ENCODE results near the gene IQCC.

- no peak for TF ChIP-seq ZNF274 (IDR thresholded peaks at IDR 0.05; ENCODE audit: low read depth, low read length)
- TF ChIP-seq SUZ12 (IDR thresholded peaks at IDR 0.05; ENCODE audit: extremely low read depth, insufficient read depth, insufficient read length) = no peak
- no peak for TF ChIP-seq YY1 (IDR thresholded peaks at IDR 0.05; ENCODE audit: insufficient read depth, insufficient read length)
These were observed 34.3 kb downstream of the IQCC start for GRCh38 chr1:32239790-32240139.
